Sigmoid colon (tissue), 7 donors: ENCODE measurements around the gene MYO6. TPM values are rescaled to one million over a fixed set of nuclear protein-coding genes. Genes with fewer than 3 reads are reported as not detected.

Source experiments
- DNase-seq: peaks from one replicate; pipeline ENCODE4 v3.0.0-alpha.2; 2019
- H3K27ac ChIP-seq, 4 donors: fragments of 200-600 bp; sonication (generic); one replicate each; pipeline ENCODE4 v1.5.1; 2016 to 2019; ENCODE audit warnings: mild to moderate bottlenecking in 1 of 4
- H3K27me3 ChIP-seq, 3 donors: fragments of 200-600 bp; sonication (generic); one replicate each; pipeline ENCODE4 v1.5.1; 2019; ENCODE audit warnings: mild to moderate bottlenecking in 1 of 3
- H3K36me3 ChIP-seq, 4 donors: fragments of 200-600 bp; sonication (generic); one replicate each; pipeline ENCODE4 v1.5.1; 2016 to 2019
- H3K4me1 ChIP-seq, 4 donors: fragments of 200-600 bp; sonication (generic); one replicate each; pipeline ENCODE4 v1.5.1; 2017 to 2019
- H3K4me3 ChIP-seq, 4 donors: fragments of 200-600 bp; sonication (generic); one replicate each; pipeline ENCODE4 v1.5.1; 2017 to 2019; ENCODE audit warnings: mild to moderate bottlenecking in 2 of 4, moderate library complexity in 1 of 4
- H3K9me3 ChIP-seq, 4 donors: fragments of 200-600 bp in 3 of 4; sonication (generic) in 3 of 4; one replicate each; pipeline versions ENCODE4 v1.5.1 to v1.6.1; 2013 to 2019
- EP300 ChIP-seq, 4 donors: sonication (generic); formaldehyde crosslinking; IDR thresholded peaks; one replicate each; pipeline ENCODE4 v1.6.1; 2017; ENCODE audit warnings: antibody characterized with exemption in 4 of 4
- POLR2A ChIP-seq, 2 donors: fragments of 450-650 bp; IDR thresholded peaks; one replicate each; pipeline ENCODE4 v1.6.1; 2016; ENCODE audit warnings: antibody characterized with exemption in 2 of 2, mild to moderate bottlenecking in 2 of 2, moderate library complexity in 2 of 2
- POLR2AphosphoS5 ChIP-seq, 4 donors: sonication (generic); formaldehyde crosslinking; IDR thresholded peaks; one replicate each; pipeline ENCODE4 v1.6.1; 2017; ENCODE audit warnings: antibody characterized with exemption in 4 of 4
- WGBS, 2 donors: extraction: QIAGEN DNeasy Blood & Tissue Kit; methylation state at CpG; one replicate each; pipeline ENCODE4 v1.1.7; 2013; 5-methylcytosine and 5-hydroxymethylcytosine counted together
- intact Hi-C: fragments of 100-400 bp; cut with DNase I; formaldehyde crosslinking; loops from one replicate; pipeline ENCODE4 v1.15.1; 2023
- polyA plus RNA-seq, 3 donors: library from polyadenylated mRNA; stranded (reverse); fragments of 200-250 nt; gene quantifications; one replicate each; pipeline ENCODE4 v1.2.3, GENCODE V29; 2013
- total RNA-seq, 4 donors: library from RNA; depleted of rRNA; stranded (reverse); fragments of >200 nt; gene quantifications; one replicate each; pipeline ENCODE4 v1.1.0, GENCODE V29; 2016
- TF ChIP-seq, protein P1 (sequence below), 4 experiments: fragments of 450-650 bp in 3 of 4; fragments of 200-600 bp in 1 of 4; IDR thresholded peaks; one replicate each; pipeline ENCODE4 v1.5.1; 2016 to 2019; ENCODE audit warnings: antibody characterized with exemption in 4 of 4, mild to moderate bottlenecking in 3 of 4, moderate library complexity in 2 of 4
- donor health status: healthy with polysubstance abuse.
- donor health status: Bipolar disorder and iron deficiency.
- donor health status: healthy.

The MYO6 gene
- total and polyA plus RNA-seq, 7 donors = 11.8 to 59.6 (median 14.9) TPM

DNA sequence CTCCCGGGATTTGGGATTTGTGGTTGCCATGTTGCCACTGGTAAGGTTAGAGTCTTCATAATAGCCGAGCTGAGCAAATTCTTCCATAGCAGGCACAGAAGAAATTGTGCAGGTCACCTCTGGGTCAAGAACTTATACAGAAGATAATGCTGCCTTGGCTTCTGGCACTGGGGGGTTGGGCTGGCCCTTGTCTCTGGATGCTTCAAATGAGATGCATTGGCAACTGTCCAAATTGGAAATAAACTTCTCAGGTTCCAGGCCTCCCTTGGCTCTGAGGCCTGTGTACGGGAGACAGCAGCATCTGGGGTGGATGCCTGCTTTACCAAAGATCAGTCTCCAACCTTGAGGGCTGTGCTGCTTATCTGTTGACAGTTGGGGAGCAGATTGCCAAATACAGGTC is 26.2 kb downstream of the MYO6 start:
- Histone ChIP-seq H3K4me3 (no peak overlapping the region), H3K27me3 (no peaks in the 10 kb centered on the region), H3K9me3 (no peaks in the 10 kb centered on the region), H3K27ac (no peak overlapping the region), H3K36me3 (no peaks in the 10 kb centered on the region), H3K4me1 (peaks cover 0 to 7% (median 0%) of the 10 kb centered on the region in 4 donors)
- intact Hi-C loops = no loop called here
- 87 to 90% methylated on average over 3 of the region's 3 CpGs for WGBS, 2 donors
- no peak for DNase-seq
- no peak for TF ChIP-seq POLR2AphosphoS5 (IDR thresholded peaks at IDR 0.05)
- no peak for TF ChIP-seq EP300 (IDR thresholded peaks at IDR 0.05)
- TF ChIP-seq, protein P1, sequence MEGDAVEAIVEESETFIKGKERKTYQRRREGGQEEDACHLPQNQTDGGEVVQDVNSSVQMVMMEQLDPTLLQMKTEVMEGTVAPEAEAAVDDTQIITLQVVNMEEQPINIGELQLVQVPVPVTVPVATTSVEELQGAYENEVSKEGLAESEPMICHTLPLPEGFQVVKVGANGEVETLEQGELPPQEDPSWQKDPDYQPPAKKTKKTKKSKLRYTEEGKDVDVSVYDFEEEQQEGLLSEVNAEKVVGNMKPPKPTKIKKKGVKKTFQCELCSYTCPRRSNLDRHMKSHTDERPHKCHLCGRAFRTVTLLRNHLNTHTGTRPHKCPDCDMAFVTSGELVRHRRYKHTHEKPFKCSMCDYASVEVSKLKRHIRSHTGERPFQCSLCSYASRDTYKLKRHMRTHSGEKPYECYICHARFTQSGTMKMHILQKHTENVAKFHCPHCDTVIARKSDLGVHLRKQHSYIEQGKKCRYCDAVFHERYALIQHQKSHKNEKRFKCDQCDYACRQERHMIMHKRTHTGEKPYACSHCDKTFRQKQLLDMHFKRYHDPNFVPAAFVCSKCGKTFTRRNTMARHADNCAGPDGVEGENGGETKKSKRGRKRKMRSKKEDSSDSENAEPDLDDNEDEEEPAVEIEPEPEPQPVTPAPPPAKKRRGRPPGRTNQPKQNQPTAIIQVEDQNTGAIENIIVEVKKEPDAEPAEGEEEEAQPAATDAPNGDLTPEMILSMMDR (IDR thresholded peaks at IDR 0.05) = no peak
- TF ChIP-seq POLR2A (IDR thresholded peaks at IDR 0.05) = no peak

DNA sequence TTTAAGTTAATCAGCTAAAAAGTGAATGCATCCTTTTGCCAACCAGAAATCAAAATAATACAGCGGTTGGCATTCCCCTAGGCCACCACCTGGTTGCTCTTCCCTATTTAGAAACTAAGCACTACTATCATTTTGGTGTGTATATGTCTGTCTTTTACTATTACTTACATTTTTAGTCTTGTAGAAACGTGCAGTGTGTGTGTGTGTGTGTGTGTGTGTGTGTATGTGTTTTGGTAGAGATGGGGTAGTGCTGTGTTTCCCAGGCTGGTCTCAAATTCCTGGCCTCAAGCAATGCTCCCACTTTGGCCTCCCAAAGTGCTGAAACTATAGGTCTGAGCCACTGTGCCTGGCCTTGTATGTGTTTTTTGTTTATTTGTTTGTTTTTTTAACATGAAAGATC is 27.4 kb downstream of the MYO6 start:
- no peak overlapping the region for H3K27ac ChIP-seq
- WGBS, 2 donors = 75 to 78% methylated on average over 2 of the region's 2 CpGs
- intact Hi-C loops = no loop called here

DNA sequence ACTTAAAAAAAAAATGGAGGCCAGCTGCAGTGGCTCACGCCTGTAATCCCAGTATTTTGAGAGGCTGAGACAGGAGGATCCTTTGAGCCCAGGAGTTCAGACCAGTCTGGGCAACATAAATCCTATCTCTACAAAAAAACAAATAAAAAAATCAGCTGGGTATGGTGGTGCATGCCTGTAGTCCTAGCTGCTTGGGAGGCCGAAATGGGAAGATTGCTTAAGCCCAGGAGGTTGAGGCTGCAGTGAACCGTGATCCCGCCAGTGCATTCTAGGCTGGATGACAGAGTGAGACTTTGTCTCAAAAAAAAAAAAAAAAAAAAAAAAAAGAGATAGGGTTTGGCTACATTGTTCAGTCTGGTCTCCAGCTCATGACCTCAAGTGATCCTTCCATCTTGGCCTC is 29.7 kb downstream of the MYO6 start:
- no peaks in the 10 kb centered on the region for H3K27me3 ChIP-seq
- intact Hi-C loops = no loop called here
- TF ChIP-seq POLR2A (IDR thresholded peaks at IDR 0.05) = no peak
- no peak for TF ChIP-seq EP300 (IDR thresholded peaks at IDR 0.05)
- TF ChIP-seq, protein P1 (IDR thresholded peaks at IDR 0.05) = no peak
- TF ChIP-seq POLR2AphosphoS5 (IDR thresholded peaks at IDR 0.05) = no peak
- peaks cover 0 to 7% (median 0%) of the 10 kb centered on the region in 4 donors for H3K4me1 ChIP-seq
- H3K9me3 ChIP-seq = no peaks in the 10 kb centered on the region
- no peak for DNase-seq
- 95 to 98% methylated on average over 4 of the region's 4 CpGs for WGBS, 2 donors
- H3K36me3 ChIP-seq = no peaks in the 10 kb centered on the region
- H3K4me3 ChIP-seq = no peak overlapping the region
- H3K27ac ChIP-seq = no peak overlapping the region

More for the DNA sequence above, 27.4 kb downstream of the MYO6 start:
- H3K27me3 ChIP-seq = no peaks in the 10 kb centered on the region
- no peak overlapping the region for H3K4me3 ChIP-seq
- no peak for DNase-seq
- no peaks in the 10 kb centered on the region for H3K9me3 ChIP-seq
- H3K36me3 ChIP-seq = no peaks in the 10 kb centered on the region
- TF ChIP-seq POLR2AphosphoS5 (IDR thresholded peaks at IDR 0.05) (no peak), POLR2A (IDR thresholded peaks at IDR 0.05) (no peak), EP300 (IDR thresholded peaks at IDR 0.05) (no peak)
- TF ChIP-seq, protein P1 (IDR thresholded peaks at IDR 0.05) = no peak
- peaks cover 0 to 7% (median 0%) of the 10 kb centered on the region in 4 donors for H3K4me1 ChIP-seq

DNA sequence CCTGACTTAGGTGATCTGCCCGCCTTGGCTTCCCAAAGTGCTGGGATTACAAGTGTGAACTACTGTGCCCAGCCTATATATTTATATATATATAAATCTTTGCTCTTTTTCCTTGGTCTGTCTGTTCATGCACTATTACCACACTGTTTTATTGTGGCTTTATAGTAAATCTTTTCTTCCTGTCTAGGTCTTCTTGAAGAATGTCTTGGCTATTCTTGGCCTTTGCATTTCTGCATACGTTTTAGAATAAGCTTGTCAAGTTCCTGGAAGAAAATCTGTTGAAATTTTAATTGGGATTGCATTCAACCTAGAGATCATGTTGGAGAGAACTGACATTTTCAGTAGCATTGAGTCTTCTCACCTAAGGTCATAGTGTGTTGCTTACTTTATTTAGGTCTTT is 37.1 kb downstream of the MYO6 start:
- TF ChIP-seq, protein P1 (IDR thresholded peaks at IDR 0.05) = no peak
- TF ChIP-seq POLR2A (IDR thresholded peaks at IDR 0.05) (no peak), POLR2AphosphoS5 (IDR thresholded peaks at IDR 0.05) (no peak), EP300 (IDR thresholded peaks at IDR 0.05) (no peak)
- no peak for DNase-seq
- Histone ChIP-seq H3K4me1 (no peaks in the 10 kb centered on the region), H3K9me3 (no peaks in the 10 kb centered on the region), H3K27me3 (no peaks in the 10 kb centered on the region), H3K27ac (no peak overlapping the region), H3K4me3 (no peak overlapping the region), H3K36me3 (no peaks in the 10 kb centered on the region)
- intact Hi-C loops = no loop called here
- 80 to 85% methylated on average over 2 of the region's 2 CpGs for WGBS, 2 donors

DNA sequence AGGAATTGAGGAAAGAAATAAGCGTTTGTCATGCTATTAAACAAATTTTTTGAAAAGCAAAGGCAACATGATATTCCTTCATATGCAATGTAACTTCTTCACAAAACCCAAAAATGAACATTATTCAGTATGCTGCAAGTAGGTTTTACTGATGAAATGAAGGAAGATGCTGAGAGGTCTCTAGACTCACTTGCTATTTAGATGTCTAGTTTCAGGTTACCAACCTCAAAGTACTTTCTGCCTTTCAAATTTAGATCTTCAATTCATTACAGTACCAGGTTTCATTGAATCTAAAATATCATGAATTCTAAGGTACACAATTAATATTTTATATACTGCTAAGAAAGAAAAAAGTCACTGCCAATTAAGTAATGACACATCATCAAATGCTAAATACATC is 39.9 kb downstream of the MYO6 start:
- no peak overlapping the region for H3K4me3 ChIP-seq
- intact Hi-C loops = no loop called here
- WGBS, 2 donors = 93 to 94% methylated on average over 1 of the region's 1 CpG
- no peaks in the 10 kb centered on the region for H3K9me3 ChIP-seq
- H3K27ac ChIP-seq = no peak overlapping the region
- no peaks in the 10 kb centered on the region for H3K27me3 ChIP-seq
- TF ChIP-seq POLR2AphosphoS5 (IDR thresholded peaks at IDR 0.05) = no peak
- H3K36me3 ChIP-seq = no peaks in the 10 kb centered on the region
- no peaks in the 10 kb centered on the region for H3K4me1 ChIP-seq
- no peak for DNase-seq
